GM21717 (cell line): ENCODE results near the gene MGLL.
"Not testable (repeated sequence)": the region's sequence is repeated elsewhere in the genome, so short reads cannot be mapped to it uniquely, and the experiment has no call there.

ENCODE experiments used
- ATAC-seq: cut with Tn5 transposase; IDR thresholded peaks from one replicate; pipeline ENCODE4 v1.9.1; 2021; ENCODE audit warnings: mild to moderate bottlenecking, moderate library complexity; ENCODE audit not compliant: unreplicated experiment

The MGLL gene

DNA sequence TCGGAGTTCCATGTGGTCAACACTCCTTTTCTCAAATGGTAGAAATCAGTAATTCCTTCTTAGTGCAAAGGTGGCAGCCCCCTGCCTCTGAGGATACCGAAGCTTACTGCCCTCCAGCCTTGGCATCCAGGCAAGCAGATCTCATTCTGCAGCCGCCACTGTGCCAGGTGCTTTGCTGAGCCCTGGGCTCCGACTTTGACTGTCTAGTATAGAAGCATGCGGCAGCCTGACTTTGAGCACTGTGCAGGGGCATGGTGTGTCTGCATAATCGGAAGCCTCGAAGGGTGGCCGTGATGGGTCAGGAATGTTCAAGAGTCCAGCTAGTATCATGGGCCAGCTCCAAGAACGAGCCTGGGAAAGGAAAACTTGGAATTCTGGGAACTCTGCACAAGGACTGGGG is 109.9 kb downstream of the MGLL start:
- ATAC-seq = no peak

DNA sequence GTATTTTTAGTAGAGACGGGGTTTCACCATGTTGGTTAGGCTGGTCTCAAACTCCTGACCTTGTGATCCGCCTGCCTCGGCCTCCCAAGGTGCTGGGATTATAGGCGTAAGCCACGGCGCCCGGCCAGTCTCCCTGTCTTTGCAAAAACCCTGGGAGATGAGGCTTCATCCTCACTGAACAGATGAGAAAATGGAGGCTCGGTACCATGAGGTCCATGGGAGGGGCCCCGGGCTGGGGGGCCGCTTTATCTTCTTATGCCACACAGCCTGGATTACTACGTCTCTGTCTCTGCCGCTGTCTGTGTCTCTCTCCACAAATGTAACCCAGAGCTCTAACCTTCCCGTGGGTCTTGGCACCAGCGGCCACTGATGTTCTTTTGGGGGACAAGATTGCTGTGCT is 110.4 kb downstream of the MGLL start:
- no peak for ATAC-seq

DNA sequence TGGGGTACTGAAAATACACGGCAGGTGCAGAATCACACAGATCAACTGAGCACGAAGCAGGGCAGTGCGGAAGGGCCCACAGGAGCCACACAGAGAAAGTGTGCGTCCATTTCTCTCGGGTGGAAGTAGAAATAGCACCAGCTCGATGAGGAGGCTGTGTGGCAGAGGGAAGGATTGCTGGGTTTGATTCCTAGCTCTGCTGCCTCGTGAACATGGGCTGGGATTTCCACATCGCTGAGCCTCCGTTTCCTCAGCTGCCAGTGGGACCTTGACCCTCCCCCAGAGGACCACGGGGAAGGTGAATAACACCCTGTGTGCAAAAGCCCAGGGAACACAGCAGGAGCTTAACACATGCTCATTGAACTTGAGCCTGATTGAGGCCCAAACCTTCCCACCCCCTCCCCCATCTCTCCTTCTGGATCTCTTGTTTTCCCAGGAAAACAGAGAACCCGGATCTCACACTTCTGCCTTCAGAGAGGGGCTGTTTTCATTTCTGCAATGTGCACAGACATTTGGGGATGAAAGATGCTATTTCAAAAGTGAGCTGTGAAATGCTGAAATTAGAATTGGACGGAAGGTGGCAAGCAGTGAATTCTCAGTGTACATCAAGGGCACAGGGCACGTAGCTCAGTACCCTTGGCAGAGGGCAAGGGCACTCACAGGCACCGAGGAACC is 111.2 kb downstream of the MGLL start:
- no peak for ATAC-seq

GRCh38 chr3:127710155-127710941 is 112.0 kb downstream of the MGLL start:
- ATAC-seq = no peak

DNA sequence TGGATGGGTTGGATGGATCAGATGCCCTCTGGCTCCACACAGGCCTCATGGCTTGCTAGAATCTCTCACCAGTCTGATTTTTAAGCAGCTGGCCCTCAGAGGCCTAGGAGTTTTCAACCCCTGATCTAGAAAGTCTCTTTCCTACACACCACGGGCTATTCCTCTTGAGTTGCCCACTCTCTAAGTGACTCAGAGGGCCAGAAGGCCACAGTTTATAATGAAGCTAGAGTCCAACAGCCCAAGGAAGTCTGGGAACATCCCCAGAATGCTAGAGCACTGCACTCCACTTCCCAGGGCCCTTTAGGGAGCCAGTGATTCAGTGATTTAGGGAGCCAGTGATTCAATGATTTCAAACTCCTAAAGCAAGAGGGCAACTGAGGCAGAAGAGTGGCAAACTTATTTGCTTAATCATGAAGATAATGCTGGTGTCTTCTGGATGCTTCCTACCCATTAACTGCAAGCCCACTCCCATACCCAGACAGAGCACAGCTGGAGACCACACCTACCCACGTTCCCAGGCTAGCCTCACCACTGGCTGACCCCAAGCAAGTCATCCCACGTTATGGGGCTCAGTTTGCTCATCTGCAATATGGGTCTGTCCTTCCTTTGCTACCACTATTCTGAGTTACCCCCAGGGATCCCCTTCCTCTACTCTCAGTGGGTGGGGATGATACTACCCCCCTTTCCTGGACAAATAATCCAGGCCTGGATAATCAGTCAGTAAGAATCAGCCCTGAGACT is 112.8 kb downstream of the MGLL start:
- ATAC-seq = no peak

GRCh38 chr3:127708837-127709236 is 113.5 kb downstream of the MGLL start:
- no peak for ATAC-seq

DNA sequence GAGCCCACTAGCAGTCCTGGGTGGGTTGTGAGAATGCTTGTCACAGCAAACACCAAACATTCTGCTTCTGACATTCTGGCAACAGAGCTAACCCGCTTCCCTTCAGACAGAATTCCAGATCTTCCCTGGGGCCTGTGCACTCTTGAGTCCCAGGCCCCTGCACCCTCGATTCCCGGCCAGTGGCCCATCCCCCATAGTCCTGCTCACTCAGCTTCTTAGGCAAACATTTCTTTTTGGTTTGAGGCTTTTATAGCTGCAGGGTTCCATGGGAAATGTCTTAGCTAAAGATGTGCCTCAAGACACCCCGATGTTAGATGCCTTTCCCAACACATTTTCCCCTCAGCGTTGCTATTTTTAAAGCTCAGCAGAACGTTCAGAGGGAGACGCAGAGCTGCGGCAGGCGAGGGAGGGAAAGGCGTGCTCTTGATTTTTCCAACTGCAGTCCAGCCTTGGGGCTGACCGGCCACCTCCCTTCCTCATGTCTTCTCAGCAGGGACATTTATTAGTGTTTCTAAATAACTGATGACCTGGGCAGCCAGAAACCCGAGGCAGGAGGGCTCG is 114.4 kb downstream of the MGLL start:
- no peak for ATAC-seq

- ATAC-seq = no peak
These were observed 115.4 kb downstream of the MGLL start for GRCh38 chr3:127706785-127707351.

GRCh38 chr3:127706312-127706711 is 116.0 kb downstream of the MGLL start:
- no peak for ATAC-seq

GRCh38 chr3:127704840-127705239 is 117.5 kb downstream of the MGLL start:
- not testable (repeated sequence) for ATAC-seq

DNA sequence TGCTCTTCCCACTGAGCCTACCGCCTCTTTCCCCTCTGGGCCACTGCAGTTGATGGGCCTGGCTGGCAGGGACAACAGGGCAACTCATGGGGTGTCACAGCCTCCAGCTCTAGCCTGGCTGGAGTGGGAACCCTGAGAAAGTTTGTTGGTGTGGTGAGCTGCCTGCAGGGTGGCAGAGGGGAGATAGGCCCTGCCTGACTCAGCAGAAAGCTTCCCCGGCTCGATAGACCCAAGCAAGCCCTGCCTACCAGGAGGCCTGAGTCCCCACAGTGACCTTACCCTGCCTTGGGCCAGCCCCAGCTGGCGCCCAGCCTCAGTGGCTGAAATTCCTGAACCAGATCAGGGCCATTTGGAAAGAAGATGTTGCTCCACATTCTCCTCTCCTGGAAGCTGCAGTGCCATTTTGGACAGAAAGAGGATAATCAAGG is 120.2 kb downstream of the MGLL start:
- no peak for ATAC-seq

GRCh38 chr3:127701280-127701911 is 120.9 kb downstream of the MGLL start:
- no peak for ATAC-seq

DNA sequence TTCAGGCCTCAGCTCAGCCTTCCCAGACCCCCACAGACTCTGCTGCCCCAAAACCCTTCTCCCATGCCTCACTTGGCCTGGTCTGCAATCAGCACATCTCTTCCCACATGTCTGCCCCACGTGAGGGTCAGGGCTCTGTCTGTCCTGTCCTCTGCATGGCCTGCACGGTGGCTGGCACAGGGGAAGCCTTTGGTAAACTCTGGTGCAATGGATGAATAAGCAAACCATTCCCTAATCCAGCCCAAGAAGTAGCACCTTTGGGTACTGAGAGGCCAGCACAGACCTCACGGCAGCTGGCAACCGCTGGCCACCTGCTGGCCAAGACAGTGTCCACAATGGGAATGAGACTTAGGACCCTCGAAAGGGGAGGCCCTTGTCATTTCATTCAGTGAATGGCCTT is 121.9 kb downstream of the MGLL start:
- no peak for ATAC-seq

DNA sequence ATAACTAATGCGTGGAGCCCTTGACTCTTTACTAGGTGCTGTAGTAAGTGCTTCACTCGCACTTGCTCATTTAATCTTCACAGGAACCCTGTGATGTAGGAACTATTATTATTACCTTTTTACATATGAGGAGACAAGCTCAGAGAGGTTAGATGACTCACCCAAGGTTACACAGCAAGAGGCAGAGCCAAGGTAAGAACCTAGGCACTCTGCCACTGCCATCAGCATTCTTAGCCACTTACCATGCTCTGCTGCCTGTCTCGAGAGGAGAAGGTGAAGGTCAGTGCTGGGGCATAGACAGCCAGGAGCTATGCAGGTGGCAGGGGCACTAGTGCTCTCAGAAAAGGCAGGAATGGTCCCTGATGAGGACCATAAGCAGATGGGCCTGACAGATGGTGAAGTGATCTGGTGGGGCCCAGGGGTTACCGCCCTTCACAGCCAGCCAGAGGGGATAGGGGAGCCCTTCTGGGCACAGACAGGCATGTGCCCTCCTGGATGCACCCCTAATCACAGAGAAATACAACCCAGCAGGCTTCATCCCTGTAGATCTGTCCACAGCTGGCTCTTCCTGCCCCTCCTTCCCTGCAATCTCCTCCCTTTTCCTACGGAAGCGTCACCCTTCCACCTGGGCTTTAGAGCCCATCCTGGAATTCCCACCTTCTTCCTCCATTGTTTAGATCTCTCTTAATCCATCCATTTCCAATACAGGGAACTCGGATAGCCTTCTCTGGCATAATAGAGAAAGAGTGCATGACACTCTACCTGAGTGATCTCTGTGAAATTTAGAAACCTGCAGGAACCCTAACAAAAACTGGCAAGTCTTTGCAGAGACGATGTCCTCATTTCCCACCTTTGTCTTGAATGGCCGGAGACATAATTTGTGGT is 122.7 kb downstream of the MGLL start:
- ATAC-seq = no peak

DNA sequence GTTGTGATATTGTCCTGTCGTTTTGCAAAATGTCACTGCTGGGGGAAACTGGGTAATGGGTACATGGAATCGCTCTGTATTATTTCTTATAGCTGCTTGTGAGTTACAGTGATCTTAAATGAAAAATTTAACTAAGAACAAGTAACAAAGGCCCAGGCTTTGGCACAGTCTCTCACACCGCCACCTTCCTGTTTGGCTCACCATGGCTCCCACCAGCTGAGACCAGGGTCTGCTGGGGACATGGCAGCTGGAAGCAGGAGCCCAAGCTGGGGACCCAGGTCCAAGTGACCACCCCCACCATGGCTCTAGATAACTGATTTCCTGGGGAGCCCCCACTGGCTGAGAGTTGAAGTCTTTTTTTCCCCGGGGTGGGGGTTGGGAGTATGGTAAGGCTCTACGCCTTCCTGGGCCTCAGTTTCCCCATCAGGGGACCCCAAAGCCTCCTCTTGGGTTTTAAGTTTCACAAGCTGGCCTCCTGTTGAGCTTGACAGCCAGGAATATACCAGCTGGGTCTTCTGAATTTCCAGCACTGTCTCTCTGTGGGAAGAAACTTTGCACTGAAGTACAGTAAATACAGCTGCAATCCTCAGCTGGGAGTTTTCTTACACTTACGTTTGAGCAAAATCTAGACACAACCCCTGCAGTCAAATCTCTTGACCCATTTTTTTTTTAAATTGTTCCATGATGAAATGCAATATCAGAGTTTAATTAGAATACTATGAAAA is 123.5 kb downstream of the MGLL start:
- no peak for ATAC-seq

- no peak for ATAC-seq
These were observed 124.0 kb downstream of the MGLL start for GRCh38 chr3:127698286-127698685.

DNA sequence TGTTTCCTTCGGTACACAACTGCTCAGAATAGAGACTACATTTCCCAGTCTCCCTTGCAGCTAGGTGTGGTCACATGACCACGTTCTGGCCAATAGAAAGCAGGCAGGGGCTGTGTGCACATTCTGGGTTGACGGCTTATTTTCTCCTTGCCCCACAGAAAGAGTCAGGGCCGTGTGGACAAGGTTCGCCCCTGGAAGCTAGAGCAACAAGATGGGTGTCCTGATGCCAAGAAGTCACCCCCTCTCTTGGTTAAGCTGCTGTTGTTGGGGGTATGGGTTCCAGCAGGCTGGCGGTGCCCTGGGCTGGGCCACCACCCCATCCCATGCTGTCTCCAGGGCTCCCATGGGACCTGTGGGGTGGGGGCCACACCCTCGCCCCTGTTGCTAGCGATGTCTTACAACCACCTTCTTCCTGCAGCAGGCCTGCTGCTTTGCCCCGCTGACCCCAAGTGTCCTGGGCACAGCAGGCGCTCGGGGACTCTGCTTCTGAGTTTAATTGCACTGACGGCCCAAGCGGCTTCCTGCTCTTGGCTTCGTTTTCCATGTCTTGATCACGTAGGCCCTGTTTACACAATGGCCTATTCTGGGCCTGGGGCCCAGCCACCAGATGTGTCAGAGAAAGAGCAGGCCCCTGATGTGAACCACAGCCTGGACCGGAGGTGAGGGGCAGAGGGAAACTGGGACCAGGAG is 124.6 kb downstream of the MGLL start:
- peak; percentile 63 for ATAC-seq

DNA sequence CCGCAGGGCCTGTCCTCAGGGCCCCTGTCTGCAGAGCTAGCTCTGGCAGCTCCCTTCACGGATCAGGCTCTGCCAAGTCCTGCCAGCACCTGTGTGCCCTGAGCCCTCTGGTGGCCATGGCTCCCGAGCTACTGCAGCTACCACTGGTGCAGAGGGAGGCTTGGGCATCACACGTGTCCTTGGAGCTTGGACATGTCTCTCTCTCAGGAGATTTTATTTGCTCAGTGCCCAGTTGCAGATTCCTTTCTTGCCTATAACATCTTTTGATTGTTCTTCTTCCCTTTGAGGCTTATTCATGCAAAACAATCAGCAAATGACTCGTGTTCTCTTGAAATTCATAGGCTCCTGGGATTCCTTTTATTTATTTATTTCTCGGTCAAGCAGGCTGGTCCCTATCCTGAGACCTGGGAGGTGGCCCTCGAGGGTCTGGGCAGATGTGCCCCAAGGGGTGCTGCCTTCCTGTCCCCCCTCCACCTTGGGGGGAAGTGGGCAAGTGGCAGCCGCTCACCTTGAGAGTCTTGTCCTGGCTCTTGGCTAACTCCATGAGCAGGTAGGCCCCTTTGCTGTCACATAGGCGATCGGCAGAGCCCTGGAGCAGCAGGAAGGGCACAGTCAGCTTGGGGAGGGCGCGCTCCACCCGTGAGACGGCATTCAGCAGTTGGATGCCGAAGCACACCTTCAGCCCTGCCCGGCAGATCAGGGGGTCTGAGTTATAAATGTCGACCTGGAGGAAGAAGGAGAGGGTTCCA is 127.7 kb downstream of the MGLL start:
- no peak for ATAC-seq
